Calu3 (cell line): ENCODE results near the gene STIM1. TPM values are rescaled to one million over a fixed set of nuclear protein-coding genes. Genes with fewer than 3 reads are reported as not detected.

Source experiments
- BruUV-seq: library from RNA; stranded (reverse); fragments of 400-500 nt; replicated peaks from 2 replicates; lab custom pipeline; 2021; lab: Mats Ljungman, UMichigan
- CTCF ChIA-PET: fragments of 300-600 bp; sonication (Branson Sonifier 250); formaldehyde crosslinking; loops from one replicate; lab custom pipeline; 2022; ENCODE audit warnings: antibody characterized with exemption; lab: Charles Lee
- DNase-seq: peaks from one replicate; pipeline ENCODE4 v3.0.0; 2022
- H3K27ac Mint-ChIP-seq: one replicate; pipeline ENCODE4 v1.8.0; 2022; ENCODE audit warnings: mixed read lengths; ENCODE audit not compliant: unreplicated experiment
- H3K27me3 Mint-ChIP-seq: one replicate; pipeline ENCODE4 v1.8.0; 2022; ENCODE audit warnings: mixed read lengths; ENCODE audit not compliant: unreplicated experiment
- H3K36me3 Mint-ChIP-seq: one replicate; pipeline ENCODE4 v1.8.0; 2022; ENCODE audit warnings: mild to moderate bottlenecking, moderate library complexity, mixed read lengths; ENCODE audit not compliant: insufficient read depth, unreplicated experiment
- H3K4me1 Mint-ChIP-seq: one replicate; pipeline ENCODE4 v1.8.0; 2022; ENCODE audit warnings: mild to moderate bottlenecking, low read depth, mixed read lengths; ENCODE audit not compliant: unreplicated experiment
- H3K4me3 Mint-ChIP-seq: one replicate; pipeline ENCODE4 v1.8.0; 2022; ENCODE audit warnings: mild to moderate bottlenecking, low read depth, moderate library complexity, mixed read lengths; ENCODE audit not compliant: unreplicated experiment
- H3K9me3 Mint-ChIP-seq: one replicate; pipeline ENCODE4 v1.8.0; 2022; ENCODE audit warnings: low read depth, mixed read lengths; ENCODE audit not compliant: unreplicated experiment
- intact Hi-C: fragments of 100-400 bp; cut with micrococcal nuclease; formaldehyde crosslinking; loops from one replicate; pipeline ENCODE4 v1.10.0; 2022; ENCODE audit not compliant: unreplicated experiment
- total RNA-seq: library from RNA; stranded (reverse); gene quantifications from 2 replicates; pipeline ENCODE4 v1.2.3, GENCODE V29; 2022
- TF ChIP-seq, protein P1 (sequence below): fragments of 200-600 bp; IDR thresholded peaks from one replicate; pipeline ENCODE4 v1.8.0; 2022; ENCODE audit warnings: antibody characterized with exemption; ENCODE audit not compliant: unreplicated experiment

STIM1 gene
- total RNA-seq, 1 experiment from 2014 or later, result 60.1 TPM

DNA sequence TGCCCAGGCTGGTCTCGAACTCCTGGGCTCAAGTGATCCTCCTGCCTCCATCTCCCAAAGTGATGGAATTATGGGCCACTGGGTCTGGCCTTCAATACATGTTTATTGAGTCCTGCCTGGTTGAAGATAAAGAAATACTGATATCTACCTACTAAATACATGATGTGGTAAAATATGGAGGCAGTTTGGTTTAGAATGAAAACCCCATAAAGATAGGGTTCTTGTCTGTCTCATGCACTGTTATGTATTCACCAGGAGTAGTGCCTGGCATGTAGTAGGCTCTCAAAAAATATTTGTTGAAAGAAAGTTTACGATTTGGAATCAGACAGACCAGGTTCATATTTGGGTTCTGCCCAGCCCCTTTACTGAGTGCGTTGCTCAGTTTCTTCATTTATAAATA, 21.1 kb downstream of the STIM1 start:
- H3K36me3 Mint-ChIP-seq, result peaks cover 6% of the 10 kb centered on the region
- BruUV-seq, result no TSS peak
- intact Hi-C loops, result loop anchor here (5.0 kb wide), 1 partner anchor 46 kb away; no protein-coding TSS in a partner anchor

DNA sequence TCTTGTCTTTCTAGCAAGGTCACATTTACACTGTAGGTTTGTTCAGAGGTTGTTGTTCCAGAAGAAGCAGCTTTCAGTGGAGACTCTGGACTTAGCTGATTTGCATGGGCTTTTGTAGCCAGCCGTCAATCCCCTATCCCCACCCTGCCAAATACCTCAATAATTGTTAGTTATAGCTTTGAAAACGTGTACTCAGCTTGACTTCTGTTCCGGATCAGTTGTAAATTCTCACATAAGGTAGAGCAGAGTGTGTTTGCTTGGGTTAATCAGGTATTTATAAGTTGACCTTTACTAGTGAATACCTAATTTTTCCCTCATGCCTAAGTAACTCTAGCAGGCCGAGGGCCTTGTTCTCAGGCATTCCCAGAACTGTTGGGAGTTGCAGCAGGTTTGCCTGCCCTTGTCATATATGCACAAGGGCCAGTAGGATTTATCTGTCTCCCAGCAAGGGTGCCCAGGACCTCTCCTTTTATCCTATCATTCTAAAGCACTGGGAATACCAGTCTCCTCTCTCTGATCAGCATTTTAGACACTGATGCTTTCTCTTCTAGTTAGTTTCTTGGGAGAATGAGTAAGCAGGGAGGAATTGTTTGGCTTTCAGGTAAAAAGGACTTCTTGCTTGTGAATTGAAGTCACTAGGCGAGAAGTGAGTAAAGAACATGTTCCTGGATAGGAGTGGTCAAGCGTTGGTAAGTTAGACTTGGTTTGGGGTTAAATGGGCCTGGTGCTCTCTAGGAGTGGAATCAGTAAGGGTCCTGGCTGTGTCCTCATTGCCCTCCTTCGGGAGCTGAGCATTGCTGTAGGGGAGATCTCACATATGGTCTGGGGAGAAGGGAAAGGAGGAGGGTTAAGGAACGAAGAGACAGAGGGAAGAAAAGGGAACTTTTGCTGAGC, 22.1 kb downstream of the STIM1 start:
- TF ChIP-seq, protein P1, sequence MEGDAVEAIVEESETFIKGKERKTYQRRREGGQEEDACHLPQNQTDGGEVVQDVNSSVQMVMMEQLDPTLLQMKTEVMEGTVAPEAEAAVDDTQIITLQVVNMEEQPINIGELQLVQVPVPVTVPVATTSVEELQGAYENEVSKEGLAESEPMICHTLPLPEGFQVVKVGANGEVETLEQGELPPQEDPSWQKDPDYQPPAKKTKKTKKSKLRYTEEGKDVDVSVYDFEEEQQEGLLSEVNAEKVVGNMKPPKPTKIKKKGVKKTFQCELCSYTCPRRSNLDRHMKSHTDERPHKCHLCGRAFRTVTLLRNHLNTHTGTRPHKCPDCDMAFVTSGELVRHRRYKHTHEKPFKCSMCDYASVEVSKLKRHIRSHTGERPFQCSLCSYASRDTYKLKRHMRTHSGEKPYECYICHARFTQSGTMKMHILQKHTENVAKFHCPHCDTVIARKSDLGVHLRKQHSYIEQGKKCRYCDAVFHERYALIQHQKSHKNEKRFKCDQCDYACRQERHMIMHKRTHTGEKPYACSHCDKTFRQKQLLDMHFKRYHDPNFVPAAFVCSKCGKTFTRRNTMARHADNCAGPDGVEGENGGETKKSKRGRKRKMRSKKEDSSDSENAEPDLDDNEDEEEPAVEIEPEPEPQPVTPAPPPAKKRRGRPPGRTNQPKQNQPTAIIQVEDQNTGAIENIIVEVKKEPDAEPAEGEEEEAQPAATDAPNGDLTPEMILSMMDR, result no peak
- Mint-ChIP-seq H3K27ac (peak overlapping the region; percentile 72), H3K9me3 (no peaks in the 10 kb centered on the region), H3K4me1 (peaks cover 56% of the 10 kb centered on the region), H3K36me3 (peaks cover 6% of the 10 kb centered on the region), H3K4me3 (peak overlapping the region; percentile 35), H3K27me3 (no peaks in the 10 kb centered on the region)
- intact Hi-C loops, result loop anchor here (2.0 to 5.0 kb wide), 2 partner anchors 27 to 45 kb away; no protein-coding TSS in a partner anchor
- CTCF ChIA-PET, result interaction anchor here (0.9 to 2.3 kb wide), 2 partner anchors 23 to 27 kb away, joined by 6 to 7 read pairs; partner anchors contain the start of gene STIM1
- no peak for DNase-seq
- BruUV-seq, result no TSS peak

More for the DNA sequence above, 21.1 kb downstream of the STIM1 start:
- no peak overlapping the region for H3K4me3 Mint-ChIP-seq
- H3K27me3 Mint-ChIP-seq, result no peaks in the 10 kb centered on the region
- peak overlapping the region; percentile 72 for H3K27ac Mint-ChIP-seq
- no peaks in the 10 kb centered on the region for H3K9me3 Mint-ChIP-seq
- TF ChIP-seq, protein P1, result no peak
- CTCF ChIA-PET, result no interaction called here
- DNase-seq, result no peak
- H3K4me1 Mint-ChIP-seq, result peaks cover 56% of the 10 kb centered on the region

DNA sequence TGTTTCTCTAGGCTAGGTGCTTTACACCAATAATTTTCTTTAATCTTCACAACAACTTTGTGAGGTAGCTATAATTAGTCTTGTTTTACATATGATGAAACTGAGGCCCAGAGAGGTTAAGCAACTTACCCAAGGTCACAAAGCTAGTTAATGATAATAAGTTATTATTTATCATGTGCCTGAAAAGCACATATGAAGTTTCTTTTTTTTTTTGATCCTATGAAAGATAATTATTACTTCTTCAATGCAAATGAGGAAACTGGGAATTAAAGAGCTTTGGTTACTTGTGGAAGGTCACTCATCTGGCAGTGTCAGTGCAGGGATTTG, 22.8 kb downstream of the STIM1 start:
- DNase-seq, result no peak
- H3K36me3 Mint-ChIP-seq, result peaks cover 6% of the 10 kb centered on the region
- CTCF ChIA-PET, result interaction anchor here (0.7 to 2.3 kb wide), 3 partner anchors 23 to 37 kb away, joined by 3 to 7 read pairs (median 3); partner anchors contain the start of genes RHOG and STIM1
- no peaks in the 10 kb centered on the region for H3K9me3 Mint-ChIP-seq
- H3K4me1 Mint-ChIP-seq, result peaks cover 61% of the 10 kb centered on the region
- BruUV-seq, result no TSS peak
- no peaks in the 10 kb centered on the region for H3K27me3 Mint-ChIP-seq
- peak overlapping the region; percentile 35 for H3K4me3 Mint-ChIP-seq
- H3K27ac Mint-ChIP-seq, result peak overlapping the region; percentile 72
- intact Hi-C loops, result loop anchor here (2.0 to 5.0 kb wide), 2 partner anchors 27 to 44 kb away; no protein-coding TSS in a partner anchor
- TF ChIP-seq, protein P1, result no peak

DNA sequence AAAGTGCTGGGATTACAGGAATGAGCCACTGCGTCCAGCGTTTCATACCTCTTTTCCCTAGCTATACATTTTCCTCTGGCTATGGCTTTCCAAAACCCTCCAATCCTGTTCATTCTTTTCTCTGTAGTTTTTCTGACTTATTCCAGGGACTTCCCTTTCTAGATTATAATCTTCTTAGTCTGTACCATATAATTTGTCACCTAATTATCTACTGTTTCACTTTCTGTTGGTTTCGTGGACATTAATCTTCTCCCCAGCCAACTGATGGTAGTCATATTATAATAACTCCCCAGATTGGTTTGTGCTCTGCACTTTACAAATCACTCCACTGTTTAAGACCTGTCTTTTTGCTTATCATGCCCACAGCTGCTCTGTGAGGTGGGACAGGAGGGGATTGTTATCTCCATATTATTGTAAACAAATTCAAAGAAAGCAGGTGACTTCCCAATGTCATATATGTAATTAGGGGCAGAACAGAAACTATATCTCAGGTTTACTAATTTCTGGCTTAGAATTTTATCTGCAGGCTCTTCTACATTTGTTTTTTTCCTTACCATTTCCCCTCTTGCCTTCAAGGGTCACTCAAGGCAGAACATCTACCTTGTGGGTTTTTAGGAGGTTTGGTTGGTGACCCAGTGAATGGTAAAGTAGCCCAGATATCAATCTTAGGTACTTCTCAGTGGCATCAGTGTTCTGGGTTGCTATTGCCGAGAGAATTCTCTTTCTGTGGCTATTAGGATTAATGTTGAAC, 23.9 kb downstream of the STIM1 start:
- Mint-ChIP-seq H3K36me3 (peaks cover 6% of the 10 kb centered on the region), H3K27ac (peak overlapping the region; percentile 72), H3K4me3 (peak overlapping the region; percentile 17), H3K4me1 (peaks cover 70% of the 10 kb centered on the region), H3K27me3 (no peaks in the 10 kb centered on the region), H3K9me3 (no peaks in the 10 kb centered on the region)
- intact Hi-C loops, result loop anchor here (2.0 to 5.0 kb wide), 2 partner anchors 25 to 43 kb away; no protein-coding TSS in a partner anchor
- TF ChIP-seq, protein P1, result no peak
- no peak for DNase-seq
- CTCF ChIA-PET, result interaction anchor here (1.0 to 2.3 kb wide), 2 partner anchors 24 to 26 kb away, joined by 3 to 7 read pairs; partner anchors contain the start of gene STIM1
- BruUV-seq, result no TSS peak
